Measurements from ENCODE around the gene SNAI3.

Gene SNAI3

GRCh38 chr16:88721236-88721635, 34.9 kb upstream of the SNAI3 start (continued):
- TF ChIP-seq ZNF565 (CRISPR knock-in tag; conservative IDR thresholded peaks at IDR 0.05; ENCODE audit: low read depth) = no peak
- no peak for TF ChIP-seq ESRRG (CRISPR knock-in tag; IDR thresholded peaks at IDR 0.05)
- no peak for TF ChIP-seq TOX (CRISPR knock-in tag; IDR thresholded peaks at IDR 0.05; ENCODE audit: borderline replicate concordance)
- TF ChIP-seq CSRNP3 (CRISPR knock-in tag; IDR thresholded peaks at IDR 0.05) = no peak
- TF ChIP-seq RARB (CRISPR knock-in tag; IDR thresholded peaks at IDR 0.05) = no peak

- TF ChIP-seq TCF4 (CRISPR knock-in tag; IDR thresholded peaks at IDR 0.05; ENCODE audit: borderline replicate concordance) = no peak
Observed at GRCh38 chr16:88720396-88720970, 34.2 kb upstream of the SNAI3 start.

GRCh38 chr16:88719933-88720296, 33.6 kb upstream of the SNAI3 start:
- TF ChIP-seq BACH2 (CRISPR knock-in tag; IDR thresholded peaks at IDR 0.05; ENCODE audit: borderline replicate concordance) (no peak), ARNTL (CRISPR knock-in tag; IDR thresholded peaks at IDR 0.05; ENCODE audit: borderline replicate concordance, low read depth) (no peak), SNAI2 (CRISPR knock-in tag; IDR thresholded peaks at IDR 0.05) (no peak), GLIS3 (CRISPR knock-in tag; IDR thresholded peaks at IDR 0.05) (no peak), ZFP30 (CRISPR knock-in tag; IDR thresholded peaks at IDR 0.05) (no peak), ISL1 (CRISPR knock-in tag; IDR thresholded peaks at IDR 0.05) (no peak), ESRRG (CRISPR knock-in tag; IDR thresholded peaks at IDR 0.05) (no peak), ZFP3 (CRISPR knock-in tag; IDR thresholded peaks at IDR 0.05) (no peak), ZC3H10 (CRISPR knock-in tag; IDR thresholded peaks at IDR 0.05) (no peak), PATZ1 (CRISPR knock-in tag; IDR thresholded peaks at IDR 0.05; ENCODE audit: borderline replicate concordance) (no peak), TCF4 (CRISPR knock-in tag; IDR thresholded peaks at IDR 0.05; ENCODE audit: borderline replicate concordance) (no peak)
- ATAC-seq = no peak

More at GRCh38 chr16:88720396-88720970, 34.2 kb upstream of the SNAI3 start:
- ATAC-seq = no peak; the same call in 2 of the 3 replicates

GRCh38 chr16:88719267-88719932, 33.1 kb upstream of the SNAI3 start:
- no peak for TF ChIP-seq ZFP3 (CRISPR knock-in tag; IDR thresholded peaks at IDR 0.05)
- no peak for TF ChIP-seq CSRNP3 (CRISPR knock-in tag; IDR thresholded peaks at IDR 0.05)
- no peak for TF ChIP-seq PPARA (CRISPR knock-in tag; IDR thresholded peaks at IDR 0.05; ENCODE audit: borderline replicate concordance)
- no peak for TF ChIP-seq RARB (CRISPR knock-in tag; IDR thresholded peaks at IDR 0.05)
- no peak for TF ChIP-seq PATZ1 (CRISPR knock-in tag; IDR thresholded peaks at IDR 0.05; ENCODE audit: borderline replicate concordance)
- no peak for TF ChIP-seq ESRRG (CRISPR knock-in tag; IDR thresholded peaks at IDR 0.05)
- no peak for TF ChIP-seq ZNF565 (CRISPR knock-in tag; conservative IDR thresholded peaks at IDR 0.05; ENCODE audit: low read depth)
- TF ChIP-seq POU6F1 (CRISPR knock-in tag; IDR thresholded peaks at IDR 0.05; ENCODE audit: borderline replicate concordance, low read depth) = no peak
- no peak for TF ChIP-seq ISL1 (CRISPR knock-in tag; IDR thresholded peaks at IDR 0.05)
- no peak for TF ChIP-seq BACH2 (CRISPR knock-in tag; IDR thresholded peaks at IDR 0.05; ENCODE audit: borderline replicate concordance)
- TF ChIP-seq ZNF70 (CRISPR knock-in tag; IDR thresholded peaks at IDR 0.05) = no peak
- TF ChIP-seq ARNTL (CRISPR knock-in tag; IDR thresholded peaks at IDR 0.05; ENCODE audit: borderline replicate concordance, low read depth) = no peak
- no peak for TF ChIP-seq TCF4 (CRISPR knock-in tag; IDR thresholded peaks at IDR 0.05; ENCODE audit: borderline replicate concordance)
- TF ChIP-seq TOX (CRISPR knock-in tag; IDR thresholded peaks at IDR 0.05; ENCODE audit: borderline replicate concordance) = no peak
- TF ChIP-seq ZNF8 (CRISPR knock-in tag; IDR thresholded peaks at IDR 0.05) = no peak
- TF ChIP-seq ZFP30 (CRISPR knock-in tag; IDR thresholded peaks at IDR 0.05) = no peak
- ATAC-seq = no peak
